ENCODE data around the gene SF3B2. TPM values are rescaled to one million over a fixed set of nuclear protein-coding genes. Genes with fewer than 3 reads are reported as not detected.

The SF3B2 gene
- total and polyA plus RNA-seq, 2 donors (not counting 1 experiment from before 2014, with no cell fraction given): 139 to 205 TPM

- no peaks in the 10 kb centered on the region for H3K4me1 Mint-ChIP-seq
Measured at GRCh38 chr11:66035653-66036333, 16.4 kb upstream of the SF3B2 start.

DNA sequence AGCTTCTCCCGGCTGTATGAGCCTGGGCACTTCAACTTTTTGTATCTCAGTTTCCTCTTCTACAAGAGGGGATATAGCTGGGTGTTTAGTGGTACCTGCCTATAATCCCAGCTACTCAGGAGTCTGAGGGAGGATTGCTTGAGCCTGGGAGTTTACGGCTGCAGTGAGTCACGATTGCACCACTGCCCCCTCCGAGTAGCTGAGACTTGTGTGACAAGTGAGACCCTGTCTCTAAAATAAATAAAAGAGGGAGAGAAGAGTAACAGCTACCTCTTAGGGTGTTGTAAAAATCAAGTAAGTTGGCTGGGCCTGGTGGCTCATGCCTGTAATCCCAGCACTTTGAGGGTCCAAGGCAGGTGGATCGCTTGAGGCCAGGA is 15.8 kb upstream of the SF3B2 start:
- Mint-ChIP-seq H3K27ac (no peak overlapping the region), H3K9me3 (ENCODE audit: insufficient read depth) (no peaks in the 10 kb centered on the region), H3K27me3 (peaks cover 15% of the 10 kb centered on the region), H3K4me1 (no peaks in the 10 kb centered on the region), H3K4me3 (no peak overlapping the region)
- ChIA-PET CTCF (interaction anchor here (2.2 kb wide), 1 partner anchor 8 kb away, joined by 12 read pairs; no protein-coding TSS in a partner anchor), POLR2A (no interaction called here)
- Histone ChIP-seq H4K20me1 (ENCODE audit: control insufficient read depth, insufficient read depth, low read length, poor library complexity, severe bottlenecking) (no peaks in the 10 kb centered on the region), H3K27ac (ENCODE audit: low read length in 2 of 2) (no peak overlapping the region), H3K9me3 (ENCODE audit: control extremely low read depth in 1 of 3, control insufficient read depth in 2 of 3, insufficient read depth in 1 of 3, low read length in 2 of 3) (peaks cover 0 to 10% (median 0%) of the 10 kb centered on the region in 3 donors), H2AFZ (ENCODE audit: insufficient read depth, low read depth, low read length, poor library complexity, severe bottlenecking) (no peak overlapping the region), H3K4me1 (ENCODE audit: control insufficient read depth in 2 of 2, insufficient read depth in 2 of 2, low read length in 2 of 2) (no peaks in the 10 kb centered on the region), H3K27me3 (replicated peaks in 1 of 4; ENCODE audit: control extremely low read depth in 1 of 4, control insufficient read depth in 3 of 4, insufficient read depth in 4 of 4, low read length in 3 of 4) (peaks cover 0 to 8% (median 2%) of the 10 kb centered on the region in 4 experiments), H3K79me2 (ENCODE audit: control insufficient read depth, insufficient read depth, low read length) (no peaks in the 10 kb centered on the region), H3K9ac (ENCODE audit: low read length) (no peak overlapping the region), H3K4me3 (ENCODE audit: control extremely low read depth in 1 of 5, extremely low read depth in 1 of 5, insufficient read depth in 1 of 5, low read depth in 2 of 5, low read length in 4 of 5) (no peak overlapping the region), H3K36me3 (replicated peaks in 1 of 2; ENCODE audit: control extremely low read depth in 1 of 2, control insufficient read depth in 1 of 2, extremely low read depth in 1 of 2, insufficient read depth in 2 of 2, low read length in 1 of 2) (no peaks in the 10 kb centered on the region), H3K4me2 (replicated peaks; ENCODE audit: low read depth, low read length, poor library complexity, severe bottlenecking) (no peak overlapping the region)
- 100% methylated on average over 4 of the region's 5 CpGs for WGBS (ENCODE audit: insufficient coverage)
- no peak for DNase-seq
- no peak for ATAC-seq (ENCODE audit: low read depth)
- TF ChIP-seq, protein P1, sequence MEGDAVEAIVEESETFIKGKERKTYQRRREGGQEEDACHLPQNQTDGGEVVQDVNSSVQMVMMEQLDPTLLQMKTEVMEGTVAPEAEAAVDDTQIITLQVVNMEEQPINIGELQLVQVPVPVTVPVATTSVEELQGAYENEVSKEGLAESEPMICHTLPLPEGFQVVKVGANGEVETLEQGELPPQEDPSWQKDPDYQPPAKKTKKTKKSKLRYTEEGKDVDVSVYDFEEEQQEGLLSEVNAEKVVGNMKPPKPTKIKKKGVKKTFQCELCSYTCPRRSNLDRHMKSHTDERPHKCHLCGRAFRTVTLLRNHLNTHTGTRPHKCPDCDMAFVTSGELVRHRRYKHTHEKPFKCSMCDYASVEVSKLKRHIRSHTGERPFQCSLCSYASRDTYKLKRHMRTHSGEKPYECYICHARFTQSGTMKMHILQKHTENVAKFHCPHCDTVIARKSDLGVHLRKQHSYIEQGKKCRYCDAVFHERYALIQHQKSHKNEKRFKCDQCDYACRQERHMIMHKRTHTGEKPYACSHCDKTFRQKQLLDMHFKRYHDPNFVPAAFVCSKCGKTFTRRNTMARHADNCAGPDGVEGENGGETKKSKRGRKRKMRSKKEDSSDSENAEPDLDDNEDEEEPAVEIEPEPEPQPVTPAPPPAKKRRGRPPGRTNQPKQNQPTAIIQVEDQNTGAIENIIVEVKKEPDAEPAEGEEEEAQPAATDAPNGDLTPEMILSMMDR (IDR thresholded peaks at IDR 0.05): no peak
- TF ChIP-seq EZH2 (IDR thresholded peaks at IDR 0.05; ENCODE audit: borderline replicate concordance, insufficient read depth, low read depth, low read length, poor library complexity, severe bottlenecking): no peak
- intact Hi-C loops (cut with micrococcal nuclease): no loop called here

More at GRCh38 chr11:66035653-66036333, 16.4 kb upstream of the SF3B2 start:
- no peak for DNase-seq
- peaks cover 16% of the 10 kb centered on the region for H3K27me3 Mint-ChIP-seq
- H3K36me3 ChIP-seq (replicated peaks in 1 of 2; ENCODE audit: control extremely low read depth in 1 of 2, control insufficient read depth in 1 of 2, extremely low read depth in 1 of 2, insufficient read depth in 2 of 2, low read length in 1 of 2): no peaks in the 10 kb centered on the region
- H3K79me2 ChIP-seq (ENCODE audit: control insufficient read depth, insufficient read depth, low read length): no peaks in the 10 kb centered on the region
- H3K9me3 ChIP-seq (ENCODE audit: control extremely low read depth in 1 of 3, control insufficient read depth in 2 of 3, insufficient read depth in 1 of 3, low read length in 2 of 3): peaks cover 0 to 10% (median 0%) of the 10 kb centered on the region in 3 donors
- H3K27me3 ChIP-seq (replicated peaks in 1 of 4; ENCODE audit: control extremely low read depth in 1 of 4, control insufficient read depth in 3 of 4, insufficient read depth in 4 of 4, low read length in 3 of 4): peaks cover 0 to 8% (median 2%) of the 10 kb centered on the region in 4 experiments
- TF ChIP-seq, protein P1 (IDR thresholded peaks at IDR 0.05): no peak
- no peak for TF ChIP-seq EZH2 (IDR thresholded peaks at IDR 0.05; ENCODE audit: borderline replicate concordance, insufficient read depth, low read depth, low read length, poor library complexity, severe bottlenecking)
- H3K27ac ChIP-seq (ENCODE audit: low read length in 2 of 2): no peak overlapping the region
- no peak overlapping the region for H3K4me3 ChIP-seq (ENCODE audit: control extremely low read depth in 1 of 5, extremely low read depth in 1 of 5, insufficient read depth in 1 of 5, low read depth in 2 of 5, low read length in 4 of 5)
- WGBS (ENCODE audit: insufficient coverage): 97% methylated on average over 5 of the region's 9 CpGs
- ATAC-seq (ENCODE audit: low read depth): no peak
- no peak overlapping the region for H3K27ac Mint-ChIP-seq
- H2AFZ ChIP-seq (ENCODE audit: insufficient read depth, low read depth, low read length, poor library complexity, severe bottlenecking): no peak overlapping the region
- ChIA-PET CTCF (interaction anchor here (2.2 kb wide), 1 partner anchor 9 kb away, joined by 12 read pairs; no protein-coding TSS in a partner anchor), POLR2A (interaction anchor here (0.6 to 0.7 kb wide), 2 partner anchors 27 to 155 kb away, joined by 3 read pairs; no protein-coding TSS in a partner anchor)
- no peaks in the 10 kb centered on the region for H3K9me3 Mint-ChIP-seq (ENCODE audit: insufficient read depth)
- H3K9ac ChIP-seq (ENCODE audit: low read length): no peak overlapping the region
- no peaks in the 10 kb centered on the region for H4K20me1 ChIP-seq (ENCODE audit: control insufficient read depth, insufficient read depth, low read length, poor library complexity, severe bottlenecking)
- no peak overlapping the region for H3K4me3 Mint-ChIP-seq
- intact Hi-C loops (cut with micrococcal nuclease): no loop called here
- H3K4me1 ChIP-seq (ENCODE audit: control insufficient read depth in 2 of 2, insufficient read depth in 2 of 2, low read length in 2 of 2): no peaks in the 10 kb centered on the region
- no peak overlapping the region for H3K4me2 ChIP-seq (replicated peaks; ENCODE audit: low read depth, low read length, poor library complexity, severe bottlenecking)
